ENCODE measurements around the gene IPO9. TPM values are rescaled to one million over a fixed set of nuclear protein-coding genes. Genes with fewer than 3 reads are reported as not detected.
A peak's percentile ranks its signal among the peaks of the same experiment; 100 is the strongest.
"Not testable (repeated sequence)": the region's sequence is repeated elsewhere in the genome, so short reads cannot be mapped to it uniquely, and the experiment has no call there.

The IPO9 gene
- total and polyA plus RNA-seq, 2 experiments from 2014 or later: 29.4 to 45.2 TPM

- Histone ChIP-seq H3K36me3 (replicated peaks; ENCODE audit: insufficient read depth, low read depth) (no peaks in the 10 kb centered on the region), H2AFZ (no peak overlapping the region), H3K4me1 (ENCODE audit: insufficient read depth) (no peaks in the 10 kb centered on the region), H3K27me3 (no peaks in the 10 kb centered on the region), H3K4me3 (no peak overlapping the region), H3K4me2 (no peak overlapping the region), H3K9me2 (replicated peaks; ENCODE audit: insufficient read depth) (no peaks in the 10 kb centered on the region), H3K79me2 (peaks cover 29% of the 10 kb centered on the region), H4K20me1 (ENCODE audit: insufficient read depth, poor library complexity, severe bottlenecking) (peaks cover 3% of the 10 kb centered on the region), H3K27ac (peak overlapping the region; percentile 12), H3K9me3 (ENCODE audit: low read depth) (no peaks in the 10 kb centered on the region)
- DNase-seq (ENCODE audit: low spot score): no peak
- WGBS (ENCODE audit: low lambda C conversion rate, missing lambda C conversion rate): 48% methylated on average over 1 of the region's 1 CpG
- TF ChIP-seq EZH2phosphoT487 (IDR thresholded peaks at IDR 0.05; ENCODE audit: low read depth, severe bottlenecking, unreplicated experiment) (no peak), CTCF (IDR thresholded peaks at IDR 0.05; ENCODE audit: poor library complexity) (no peak), EZH2 (IDR thresholded peaks at IDR 0.05; ENCODE audit: borderline replicate concordance) (no peak)
Measured at GRCh38 chr1:201850053-201850397, 21.1 kb downstream of the IPO9 start.

- no peaks in the 10 kb centered on the region for H3K9me2 ChIP-seq (replicated peaks; ENCODE audit: insufficient read depth)
- H3K9me3 ChIP-seq (ENCODE audit: low read depth): no peaks in the 10 kb centered on the region
- peaks cover 9% of the 10 kb centered on the region for H3K79me2 ChIP-seq
- H4K20me1 ChIP-seq (ENCODE audit: insufficient read depth, poor library complexity, severe bottlenecking): peaks cover 3% of the 10 kb centered on the region
- no peak overlapping the region for H3K27ac ChIP-seq
- H2AFZ ChIP-seq: no peak overlapping the region
- WGBS (ENCODE audit: low lambda C conversion rate, missing lambda C conversion rate): 90% methylated on average over 1 of the region's 1 CpG
- H3K4me1 ChIP-seq (ENCODE audit: insufficient read depth): no peaks in the 10 kb centered on the region
- H3K4me2 ChIP-seq: no peak overlapping the region
- no peaks in the 10 kb centered on the region for H3K36me3 ChIP-seq (replicated peaks; ENCODE audit: insufficient read depth, low read depth)
- H3K27me3 ChIP-seq: no peaks in the 10 kb centered on the region
- TF ChIP-seq EZH2phosphoT487 (IDR thresholded peaks at IDR 0.05; ENCODE audit: low read depth, severe bottlenecking, unreplicated experiment) (no peak), EZH2 (IDR thresholded peaks at IDR 0.05; ENCODE audit: borderline replicate concordance) (no peak), CTCF (IDR thresholded peaks at IDR 0.05; ENCODE audit: poor library complexity) (no peak)
- DNase-seq (ENCODE audit: low spot score): no peak
- H3K4me3 ChIP-seq: no peak overlapping the region
Measured at GRCh38 chr1:201851949-201852348, 23.0 kb downstream of the IPO9 start.

GRCh38 chr1:201856722-201857121, 27.8 kb downstream of the IPO9 start:
- not testable (repeated sequence) for H3K9me3 ChIP-seq (ENCODE audit: low read depth); H3K9me2 ChIP-seq (replicated peaks; ENCODE audit: insufficient read depth); H2AFZ ChIP-seq; H3K4me1 ChIP-seq (ENCODE audit: insufficient read depth); H4K20me1 ChIP-seq (ENCODE audit: insufficient read depth, poor library complexity, severe bottlenecking); H3K4me3 ChIP-seq; H3K36me3 ChIP-seq (replicated peaks; ENCODE audit: insufficient read depth, low read depth); H3K27ac ChIP-seq; H3K4me2 ChIP-seq; DNase-seq (ENCODE audit: low spot score); H3K27me3 ChIP-seq; H3K79me2 ChIP-seq
- 100% methylated on average over 2 of the region's 2 CpGs for WGBS (ENCODE audit: low lambda C conversion rate, missing lambda C conversion rate)

- Histone ChIP-seq H3K36me3 (replicated peaks; ENCODE audit: insufficient read depth, low read depth) (no peaks in the 10 kb centered on the region), H3K27ac (no peak overlapping the region), H3K4me1 (ENCODE audit: insufficient read depth) (no peaks in the 10 kb centered on the region), H3K4me3 (no peak overlapping the region), H3K9me2 (replicated peaks; ENCODE audit: insufficient read depth) (no peaks in the 10 kb centered on the region), H3K9me3 (ENCODE audit: low read depth) (no peaks in the 10 kb centered on the region), H3K4me2 (no peak overlapping the region), H2AFZ (no peak overlapping the region), H3K79me2 (no peaks in the 10 kb centered on the region), H3K27me3 (no peaks in the 10 kb centered on the region), H4K20me1 (ENCODE audit: insufficient read depth, poor library complexity, severe bottlenecking) (no peaks in the 10 kb centered on the region)
- WGBS (ENCODE audit: low lambda C conversion rate, missing lambda C conversion rate): 93% methylated on average over 5 of the region's 5 CpGs
- DNase-seq (ENCODE audit: low spot score): no peak
- TF ChIP-seq CTCF (IDR thresholded peaks at IDR 0.05; ENCODE audit: poor library complexity): no peak
- no peak for TF ChIP-seq EZH2phosphoT487 (IDR thresholded peaks at IDR 0.05; ENCODE audit: low read depth, severe bottlenecking, unreplicated experiment)
- TF ChIP-seq EZH2 (IDR thresholded peaks at IDR 0.05; ENCODE audit: borderline replicate concordance): no peak
Measured at GRCh38 chr1:201859424-201859823, 30.5 kb downstream of the IPO9 start.

Measured in hepatocyte (in vitro differentiated cells).